ENCODE data around the gene ITFG2. TPM values are rescaled to one million over a fixed set of nuclear protein-coding genes. Genes with fewer than 3 reads are reported as not detected.

The ITFG2 gene
- total and polyA plus RNA-seq, 9 of the 15 experiments (the other 6 are each of a cell fraction or from before 2014, with no cell fraction given) = 15.0 to 22.8 (median 19.4) TPM

DNA sequence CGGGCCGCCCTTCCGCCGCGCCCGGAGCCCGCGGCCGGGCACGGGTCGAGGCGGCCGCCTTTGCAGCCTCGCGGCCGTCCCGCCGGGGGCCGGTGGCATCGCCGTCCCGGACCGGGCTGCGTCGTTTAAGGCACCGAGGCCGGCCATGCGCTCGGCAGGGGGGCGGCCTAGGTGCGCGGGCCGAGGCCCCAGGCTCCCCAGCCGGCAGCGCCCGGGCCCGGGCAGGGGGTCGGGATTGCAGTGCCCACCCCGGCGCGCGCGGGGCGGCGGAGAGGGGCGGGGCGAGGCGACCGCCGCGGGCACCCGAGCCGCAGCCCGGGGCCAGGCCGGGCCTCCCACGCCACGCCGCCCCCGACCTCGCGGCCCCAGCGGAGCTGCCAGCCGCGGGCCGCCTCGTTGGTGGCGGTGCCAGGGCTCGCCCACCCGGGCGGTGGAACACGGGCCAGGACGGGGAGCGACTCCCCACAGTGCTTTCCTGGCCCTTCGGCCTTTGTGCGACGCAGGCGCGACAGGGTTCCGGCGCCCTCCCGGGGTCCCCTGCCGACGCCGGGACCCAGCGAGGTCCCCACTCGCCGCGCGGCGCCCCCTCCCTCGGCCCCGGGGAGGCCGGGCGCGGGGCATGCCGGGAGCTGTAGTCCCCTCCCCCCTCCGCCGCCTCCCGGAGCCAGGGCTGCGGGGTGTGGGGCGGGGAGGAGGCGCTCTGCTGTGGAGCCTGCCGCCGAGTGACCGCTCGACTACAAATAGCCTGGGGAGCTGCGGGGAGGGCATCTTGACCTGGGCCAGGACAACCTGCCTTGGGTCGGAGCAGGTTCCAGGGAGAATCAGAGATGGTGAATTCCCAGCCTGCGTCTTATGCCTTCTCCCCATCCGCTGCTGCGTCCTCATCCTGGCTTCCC is 16.9 kb upstream of the ITFG2 start:
- DNase-seq (ENCODE audit: extremely low read depth in 1 of 4, low spot score in 3 of 4) (peak; percentile 80 to 91 (median 86)), FAIRE-seq (no peak), ATAC-seq (peak; percentile 93)
- WGBS (ENCODE audit: insufficient coverage, low coverage, missing lambda C conversion rate) = 0% methylated on average over 20 of the region's 111 CpGs
- Histone ChIP-seq H2AFZ (ENCODE audit: low read depth, low read length) (peak overlapping the region; percentile 50; the same call in 1 of the 2 replicates), H3K9me1 (ENCODE audit: control insufficient read depth, insufficient read depth, low read length) (no peaks in the 10 kb centered on the region), H3K4me3 (peak overlapping the region; percentile 70), H3K4me1 (replicated peaks in 1 of 2; ENCODE audit: control insufficient read depth in 2 of 2, insufficient read depth in 2 of 2, low read length in 2 of 2) (peaks cover 18 to 38% of the 10 kb centered on the region in 2 experiments; a peak in 4 of 5 replicates), H3K27me3 (ENCODE audit: control insufficient read depth in 2 of 2, insufficient read depth in 2 of 2, low read length in 2 of 2) (no peaks in the 10 kb centered on the region), H3K27ac (ENCODE audit: extremely low read depth, low read depth, low read length) (peak overlapping the region; percentile 68), H4K20me1 (replicated peaks; ENCODE audit: control insufficient read depth, insufficient read depth, low read length) (peaks cover 20% of the 10 kb centered on the region; the same call in 1 of the 2 replicates), H3K36me3 (ENCODE audit: control insufficient read depth, insufficient read depth, low read length) (peaks cover 47% of the 10 kb centered on the region), H3K9ac (ENCODE audit: insufficient read depth in 1 of 2, low read depth in 2 of 2, low read length in 2 of 2) (peak overlapping the region; percentile 69 to 91), H3K79me2 (ENCODE audit: control insufficient read depth, insufficient read depth, low read length) (peaks cover 40% of the 10 kb centered on the region), H3K4me2 (ENCODE audit: insufficient read depth, low read length) (peak overlapping the region; percentile 81), H3K9me3 (replicated peaks; ENCODE audit: control insufficient read depth, insufficient read depth, low read depth, low read length) (no peaks in the 10 kb centered on the region)
- intact Hi-C loops (cut with micrococcal nuclease) = no loop called here
- ChIA-PET POLR2A (interaction anchor here (0.6 to 1.2 kb wide), 7 partner anchors 9 to 1678 kb away, joined by 3 to 4 read pairs (median 3); no protein-coding TSS in a partner anchor), CTCF (ENCODE audit: low intra/inter-chr PET ratio) (no interaction called here)
- no TSS peak for BruUV-seq (replicated peaks)
- in situ Hi-C loops (cut with MboI) = no loop called here
- TF ChIP-seq, protein P1, sequence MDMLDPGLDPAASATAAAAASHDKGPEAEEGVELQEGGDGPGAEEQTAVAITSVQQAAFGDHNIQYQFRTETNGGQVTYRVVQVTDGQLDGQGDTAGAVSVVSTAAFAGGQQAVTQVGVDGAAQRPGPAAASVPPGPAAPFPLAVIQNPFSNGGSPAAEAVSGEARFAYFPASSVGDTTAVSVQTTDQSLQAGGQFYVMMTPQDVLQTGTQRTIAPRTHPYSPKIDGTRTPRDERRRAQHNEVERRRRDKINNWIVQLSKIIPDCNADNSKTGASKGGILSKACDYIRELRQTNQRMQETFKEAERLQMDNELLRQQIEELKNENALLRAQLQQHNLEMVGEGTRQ (CRISPR knock-in tag; IDR thresholded peaks at IDR 0.05) = no peak
- TF ChIP-seq, protein P2, sequence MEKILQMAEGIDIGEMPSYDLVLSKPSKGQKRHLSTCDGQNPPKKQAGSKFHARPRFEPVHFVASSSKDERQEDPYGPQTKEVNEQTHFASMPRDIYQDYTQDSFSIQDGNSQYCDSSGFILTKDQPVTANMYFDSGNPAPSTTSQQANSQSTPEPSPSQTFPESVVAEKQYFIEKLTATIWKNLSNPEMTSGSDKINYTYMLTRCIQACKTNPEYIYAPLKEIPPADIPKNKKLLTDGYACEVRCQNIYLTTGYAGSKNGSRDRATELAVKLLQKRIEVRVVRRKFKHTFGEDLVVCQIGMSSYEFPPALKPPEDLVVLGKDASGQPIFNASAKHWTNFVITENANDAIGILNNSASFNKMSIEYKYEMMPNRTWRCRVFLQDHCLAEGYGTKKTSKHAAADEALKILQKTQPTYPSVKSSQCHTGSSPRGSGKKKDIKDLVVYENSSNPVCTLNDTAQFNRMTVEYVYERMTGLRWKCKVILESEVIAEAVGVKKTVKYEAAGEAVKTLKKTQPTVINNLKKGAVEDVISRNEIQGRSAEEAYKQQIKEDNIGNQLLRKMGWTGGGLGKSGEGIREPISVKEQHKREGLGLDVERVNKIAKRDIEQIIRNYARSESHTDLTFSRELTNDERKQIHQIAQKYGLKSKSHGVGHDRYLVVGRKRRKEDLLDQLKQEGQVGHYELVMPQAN (IDR thresholded peaks at IDR 0.05; ENCODE audit: borderline replicate concordance) = peak; percentile 31; the same call in 1 of the 2 replicates
- no peak for TF ChIP-seq STAT5A (IDR thresholded peaks at IDR 0.05; ENCODE audit: borderline replicate concordance, low read length)
- no peak for TF ChIP-seq TCF7L2 (IDR thresholded peaks at IDR 0.05; ENCODE audit: low read depth, low read length)
- TF ChIP-seq, protein P3, sequence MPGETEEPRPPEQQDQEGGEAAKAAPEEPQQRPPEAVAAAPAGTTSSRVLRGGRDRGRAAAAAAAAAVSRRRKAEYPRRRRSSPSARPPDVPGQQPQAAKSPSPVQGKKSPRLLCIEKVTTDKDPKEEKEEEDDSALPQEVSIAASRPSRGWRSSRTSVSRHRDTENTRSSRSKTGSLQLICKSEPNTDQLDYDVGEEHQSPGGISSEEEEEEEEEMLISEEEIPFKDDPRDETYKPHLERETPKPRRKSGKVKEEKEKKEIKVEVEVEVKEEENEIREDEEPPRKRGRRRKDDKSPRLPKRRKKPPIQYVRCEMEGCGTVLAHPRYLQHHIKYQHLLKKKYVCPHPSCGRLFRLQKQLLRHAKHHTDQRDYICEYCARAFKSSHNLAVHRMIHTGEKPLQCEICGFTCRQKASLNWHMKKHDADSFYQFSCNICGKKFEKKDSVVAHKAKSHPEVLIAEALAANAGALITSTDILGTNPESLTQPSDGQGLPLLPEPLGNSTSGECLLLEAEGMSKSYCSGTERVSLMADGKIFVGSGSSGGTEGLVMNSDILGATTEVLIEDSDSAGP (CRISPR knock-in tag; IDR thresholded peaks at IDR 0.05) = no peak
- no peak for TF ChIP-seq ZNF551 (CRISPR knock-in tag; IDR thresholded peaks at IDR 0.05)
- TF ChIP-seq CTBP1 (IDR thresholded peaks at IDR 0.05; ENCODE audit: borderline replicate concordance) = peak; percentile 49; the same call in 1 of the 2 replicates
- no peak for TF ChIP-seq KHSRP (IDR thresholded peaks at IDR 0.05)
- TF ChIP-seq, protein P4, sequence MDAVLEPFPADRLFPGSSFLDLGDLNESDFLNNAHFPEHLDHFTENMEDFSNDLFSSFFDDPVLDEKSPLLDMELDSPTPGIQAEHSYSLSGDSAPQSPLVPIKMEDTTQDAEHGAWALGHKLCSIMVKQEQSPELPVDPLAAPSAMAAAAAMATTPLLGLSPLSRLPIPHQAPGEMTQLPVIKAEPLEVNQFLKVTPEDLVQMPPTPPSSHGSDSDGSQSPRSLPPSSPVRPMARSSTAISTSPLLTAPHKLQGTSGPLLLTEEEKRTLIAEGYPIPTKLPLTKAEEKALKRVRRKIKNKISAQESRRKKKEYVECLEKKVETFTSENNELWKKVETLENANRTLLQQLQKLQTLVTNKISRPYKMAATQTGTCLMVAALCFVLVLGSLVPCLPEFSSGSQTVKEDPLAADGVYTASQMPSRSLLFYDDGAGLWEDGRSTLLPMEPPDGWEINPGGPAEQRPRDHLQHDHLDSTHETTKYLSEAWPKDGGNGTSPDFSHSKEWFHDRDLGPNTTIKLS (IDR thresholded peaks at IDR 0.05; ENCODE audit: borderline replicate concordance, low read depth) = no peak
- TF ChIP-seq ZBTB1 (CRISPR knock-in tag; IDR thresholded peaks at IDR 0.05; ENCODE audit: borderline replicate concordance, low read depth) = no peak
- TF ChIP-seq, protein P5, sequence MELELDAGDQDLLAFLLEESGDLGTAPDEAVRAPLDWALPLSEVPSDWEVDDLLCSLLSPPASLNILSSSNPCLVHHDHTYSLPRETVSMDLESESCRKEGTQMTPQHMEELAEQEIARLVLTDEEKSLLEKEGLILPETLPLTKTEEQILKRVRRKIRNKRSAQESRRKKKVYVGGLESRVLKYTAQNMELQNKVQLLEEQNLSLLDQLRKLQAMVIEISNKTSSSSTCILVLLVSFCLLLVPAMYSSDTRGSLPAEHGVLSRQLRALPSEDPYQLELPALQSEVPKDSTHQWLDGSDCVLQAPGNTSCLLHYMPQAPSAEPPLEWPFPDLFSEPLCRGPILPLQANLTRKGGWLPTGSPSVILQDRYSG (tag; conservative IDR thresholded peaks at IDR 0.05; ENCODE audit: low read depth) = no peak
- no peak for TF ChIP-seq CBX8 (IDR thresholded peaks at IDR 0.05; ENCODE audit: borderline replicate concordance, extremely low read depth, low read depth, low read length, poor library complexity, severe bottlenecking)

Data from K562 (cell line).